ENCODE data around the gene ADAP1.
"Not testable (repeated sequence)": the region's sequence is repeated elsewhere in the genome, so short reads cannot be mapped to it uniquely, and the experiment has no call there.

ADAP1 gene

GRCh38 chr7:927031-927671 lies 27.3 kb downstream of the ADAP1 start:
- H3K36me3 ChIP-seq (ENCODE audit: control insufficient read depth in 4 of 4, insufficient read depth in 4 of 4, low read length in 3 of 4), result no peaks in the 10 kb centered on the region
- WGBS (ENCODE audit: insufficient coverage), result 87% methylated on average over 21 of the region's 21 CpGs
- DNase-seq, result no peak
- no peaks in the 10 kb centered on the region for H3K9me3 ChIP-seq (ENCODE audit: control extremely low read depth in 1 of 5, control insufficient read depth in 4 of 5, insufficient read depth in 2 of 5, low read depth in 1 of 5, low read length in 4 of 5)
- no peak overlapping the region for H3K27ac ChIP-seq (ENCODE audit: insufficient read depth in 1 of 2, low read depth in 1 of 2, low read length in 2 of 2, poor library complexity in 1 of 2, severe bottlenecking in 2 of 2)
- CTCF ChIA-PET, result interaction anchor here (1.2 to 4.3 kb wide), 2 partner anchors 14 to 18 kb away, joined by 6 to 29 read pairs; no protein-coding TSS in a partner anchor
- POLR2A ChIA-PET, result no interaction called here
- H3K4me1 ChIP-seq (ENCODE audit: control extremely low read depth in 1 of 4, control insufficient read depth in 4 of 4, insufficient read depth in 4 of 4, low read length in 3 of 4), result peaks cover 0 to 66% (median 48%) of the 10 kb centered on the region in 4 experiments
- H3K4me3 ChIP-seq (ENCODE audit: control insufficient read depth in 1 of 7, extremely low read depth in 1 of 7, insufficient read depth in 4 of 7, low read depth in 2 of 7, low read length in 6 of 7), result no peak overlapping the region
- H3K27me3 ChIP-seq (replicated peaks in 2 of 5; ENCODE audit: control insufficient read depth in 4 of 5, insufficient read depth in 5 of 5, low read length in 4 of 5), result no peaks in the 10 kb centered on the region

DNA sequence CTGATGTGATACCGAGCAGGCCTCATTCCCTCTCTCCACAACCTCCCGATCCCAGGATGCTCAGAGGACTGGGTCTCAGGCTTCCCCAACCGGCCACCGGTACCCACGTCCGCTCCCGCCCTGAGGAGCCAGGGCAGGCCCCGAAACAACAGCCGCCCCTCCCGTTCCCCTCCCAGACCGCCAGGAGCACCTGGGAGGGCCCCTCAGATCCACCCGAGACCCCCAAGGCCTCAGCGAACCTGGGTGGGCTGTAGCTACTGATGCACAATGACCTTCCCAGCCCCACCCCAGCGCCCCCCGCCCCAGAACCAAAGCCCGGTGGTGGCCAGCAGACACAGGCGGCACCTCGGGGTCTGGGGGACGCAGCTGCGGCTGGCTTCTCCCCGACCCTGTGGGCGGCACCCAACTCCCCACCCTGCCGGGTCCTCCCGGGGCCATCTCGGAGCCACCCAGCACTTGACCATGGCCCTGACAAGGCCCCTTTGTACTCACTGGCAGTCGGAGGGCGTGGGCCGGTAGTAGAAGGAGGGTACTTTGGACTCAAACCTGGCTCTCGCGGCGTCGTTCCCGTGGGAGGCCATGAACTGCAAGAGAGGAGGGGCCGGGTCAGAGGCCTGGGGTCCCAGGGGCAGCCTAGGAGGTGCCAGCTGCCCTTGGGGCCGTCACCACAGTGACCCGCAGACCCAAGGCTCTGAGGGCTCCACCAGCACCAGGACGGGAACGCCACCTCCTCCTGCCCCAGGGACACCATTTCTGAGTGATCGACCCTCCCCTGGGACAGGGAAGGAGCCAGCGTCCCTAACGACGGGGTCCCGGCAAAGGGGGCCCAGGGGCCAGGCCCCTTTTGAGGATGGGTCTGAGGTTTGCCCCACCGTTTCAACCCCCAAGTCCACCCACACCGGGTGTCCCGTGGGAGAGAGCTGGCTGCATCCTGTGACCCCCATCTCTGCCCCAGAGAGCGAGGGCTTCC lies 28.1 kb downstream of the ADAP1 start:
- DNase-seq, result no peak
- Histone ChIP-seq H3K27me3 (replicated peaks in 2 of 5; ENCODE audit: control insufficient read depth in 4 of 5, insufficient read depth in 5 of 5, low read length in 4 of 5) (no peaks in the 10 kb centered on the region), H3K36me3 (ENCODE audit: control insufficient read depth in 4 of 4, insufficient read depth in 4 of 4, low read length in 3 of 4) (no peaks in the 10 kb centered on the region), H3K9me3 (ENCODE audit: control extremely low read depth in 1 of 5, control insufficient read depth in 4 of 5, insufficient read depth in 2 of 5, low read depth in 1 of 5, low read length in 4 of 5) (no peaks in the 10 kb centered on the region), H3K4me1 (ENCODE audit: control extremely low read depth in 1 of 4, control insufficient read depth in 4 of 4, insufficient read depth in 4 of 4, low read length in 3 of 4) (peaks cover 0 to 74% (median 56%) of the 10 kb centered on the region in 4 experiments), H3K4me3 (ENCODE audit: control insufficient read depth in 1 of 7, extremely low read depth in 1 of 7, insufficient read depth in 4 of 7, low read depth in 2 of 7, low read length in 6 of 7) (no peak overlapping the region), H3K27ac (ENCODE audit: insufficient read depth in 1 of 2, low read depth in 1 of 2, low read length in 2 of 2, poor library complexity in 1 of 2, severe bottlenecking in 2 of 2) (no peak overlapping the region)
- CTCF ChIA-PET, result interaction anchor here (1.2 to 4.3 kb wide), 2 partner anchors 17 to 18 kb away, joined by 4 to 29 read pairs; no protein-coding TSS in a partner anchor
- WGBS (ENCODE audit: insufficient coverage), result 93% methylated on average over 37 of the region's 47 CpGs
- POLR2A ChIA-PET, result no interaction called here

DNA sequence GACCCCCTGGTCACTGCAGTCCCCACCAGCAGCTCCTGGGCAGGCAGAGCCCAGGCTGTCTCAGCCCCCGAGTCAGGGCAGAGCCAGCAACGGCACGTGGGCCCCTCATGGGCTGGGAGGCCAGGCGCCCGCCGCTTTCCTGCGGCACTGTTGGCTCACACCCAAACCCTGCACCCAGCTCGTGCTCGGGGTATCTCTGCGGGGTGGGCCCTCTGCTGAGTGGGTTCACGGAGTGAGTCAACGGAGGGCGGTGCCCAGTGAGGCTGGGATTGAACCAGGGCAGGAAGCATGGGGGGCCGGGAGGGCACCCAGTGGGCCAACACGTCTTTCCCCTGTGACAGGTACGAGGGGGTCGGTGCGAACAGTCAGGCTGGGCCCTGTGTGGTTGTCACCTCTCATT lies 28.9 kb downstream of the ADAP1 start:
- DNase-seq, result peak in 2 of 3 donors; percentile 81 to 87
- CTCF ChIA-PET, result interaction anchor here (1.2 kb wide), 1 partner anchor 18 kb away, joined by 4 read pairs; no protein-coding TSS in a partner anchor
- H3K4me1 ChIP-seq (ENCODE audit: control extremely low read depth in 1 of 4, control insufficient read depth in 4 of 4, insufficient read depth in 4 of 4, low read length in 3 of 4), result peaks cover 0 to 82% (median 63%) of the 10 kb centered on the region in 4 experiments

GRCh38 chr7:924541-925231 lies 29.8 kb downstream of the ADAP1 start:
- Histone ChIP-seq H3K4me1 (ENCODE audit: control extremely low read depth in 1 of 4, control insufficient read depth in 4 of 4, insufficient read depth in 4 of 4, low read length in 3 of 4) (peaks cover 0 to 82% (median 65%) of the 10 kb centered on the region in 4 experiments), H3K36me3 (ENCODE audit: control insufficient read depth in 4 of 4, insufficient read depth in 4 of 4, low read length in 3 of 4) (no peaks in the 10 kb centered on the region), H3K4me3 (ENCODE audit: control insufficient read depth in 1 of 7, extremely low read depth in 1 of 7, insufficient read depth in 4 of 7, low read depth in 2 of 7, low read length in 6 of 7) (no peak overlapping the region), H3K9me3 (ENCODE audit: control extremely low read depth in 1 of 5, control insufficient read depth in 4 of 5, insufficient read depth in 2 of 5, low read depth in 1 of 5, low read length in 4 of 5) (no peaks in the 10 kb centered on the region), H3K27ac (ENCODE audit: insufficient read depth in 1 of 2, low read depth in 1 of 2, low read length in 2 of 2, poor library complexity in 1 of 2, severe bottlenecking in 2 of 2) (no peak overlapping the region), H3K27me3 (replicated peaks in 2 of 5; ENCODE audit: control insufficient read depth in 4 of 5, insufficient read depth in 5 of 5, low read length in 4 of 5) (no peaks in the 10 kb centered on the region)
- CTCF ChIA-PET, result interaction anchor here (1.2 kb wide), 1 partner anchor 17 kb away, joined by 4 read pairs; no protein-coding TSS in a partner anchor
- POLR2A ChIA-PET, result no interaction called here
- peak in 2 of 3 donors; percentile 70 to 79 for DNase-seq
- 71% methylated on average over 19 of the region's 24 CpGs for WGBS (ENCODE audit: insufficient coverage)

More for the DNA sequence above, 28.9 kb downstream of the ADAP1 start:
- Histone ChIP-seq H3K27ac (ENCODE audit: insufficient read depth in 1 of 2, low read depth in 1 of 2, low read length in 2 of 2, poor library complexity in 1 of 2, severe bottlenecking in 2 of 2) (no peak overlapping the region), H3K36me3 (ENCODE audit: control insufficient read depth in 4 of 4, insufficient read depth in 4 of 4, low read length in 3 of 4) (no peaks in the 10 kb centered on the region), H3K9me3 (ENCODE audit: control extremely low read depth in 1 of 5, control insufficient read depth in 4 of 5, insufficient read depth in 2 of 5, low read depth in 1 of 5, low read length in 4 of 5) (no peaks in the 10 kb centered on the region), H3K4me3 (ENCODE audit: control insufficient read depth in 1 of 7, extremely low read depth in 1 of 7, insufficient read depth in 4 of 7, low read depth in 2 of 7, low read length in 6 of 7) (no peak overlapping the region), H3K27me3 (replicated peaks in 2 of 5; ENCODE audit: control insufficient read depth in 4 of 5, insufficient read depth in 5 of 5, low read length in 4 of 5) (no peaks in the 10 kb centered on the region)
- POLR2A ChIA-PET, result no interaction called here
- WGBS (ENCODE audit: insufficient coverage), result 17% methylated on average over 7 of the region's 18 CpGs

GRCh38 chr7:924042-924441 lies 30.4 kb downstream of the ADAP1 start:
- H3K9me3 ChIP-seq (ENCODE audit: control extremely low read depth in 1 of 5, control insufficient read depth in 4 of 5, insufficient read depth in 2 of 5, low read depth in 1 of 5, low read length in 4 of 5); H3K36me3 ChIP-seq (ENCODE audit: control insufficient read depth in 4 of 4, insufficient read depth in 4 of 4, low read length in 3 of 4); H3K4me3 ChIP-seq (ENCODE audit: control insufficient read depth in 1 of 7, extremely low read depth in 1 of 7, insufficient read depth in 4 of 7, low read depth in 2 of 7, low read length in 6 of 7); H3K27ac ChIP-seq (ENCODE audit: insufficient read depth in 1 of 2, low read depth in 1 of 2, low read length in 2 of 2, poor library complexity in 1 of 2, severe bottlenecking in 2 of 2); H3K27me3 ChIP-seq (replicated peaks in 2 of 5; ENCODE audit: control insufficient read depth in 4 of 5, insufficient read depth in 5 of 5, low read length in 4 of 5); DNase-seq: not testable (repeated sequence)
- peaks cover 0 to 75% (median 61%) of the 10 kb centered on the region in 4 experiments for H3K4me1 ChIP-seq (ENCODE audit: control extremely low read depth in 1 of 4, control insufficient read depth in 4 of 4, insufficient read depth in 4 of 4, low read length in 3 of 4)
- POLR2A ChIA-PET, result interaction anchor here (1.3 kb wide), 1 partner anchor 14 kb away, joined by 3 read pairs; no protein-coding TSS in a partner anchor
- 100% methylated on average over 1 of the region's 25 CpGs for WGBS (ENCODE audit: insufficient coverage)
- CTCF ChIA-PET, result interaction anchor here (1.2 to 4.2 kb wide), 3 partner anchors 14 to 29 kb away, joined by 3 to 26 read pairs (median 7); no protein-coding TSS in a partner anchor

- ChIA-PET CTCF (interaction anchor here (1.2 to 4.2 kb wide), 3 partner anchors 13 to 30 kb away, joined by 3 to 26 read pairs (median 7); no protein-coding TSS in a partner anchor), POLR2A (interaction anchor here (1.0 to 1.3 kb wide), 3 partner anchors 13 to 31 kb away, joined by 3 read pairs; partner anchors contain the start of gene ADAP1)
- Histone ChIP-seq H3K9me3 (ENCODE audit: control extremely low read depth in 1 of 5, control insufficient read depth in 4 of 5, insufficient read depth in 2 of 5, low read depth in 1 of 5, low read length in 4 of 5) (no peaks in the 10 kb centered on the region), H3K27me3 (replicated peaks in 2 of 5; ENCODE audit: control insufficient read depth in 4 of 5, insufficient read depth in 5 of 5, low read length in 4 of 5) (no peaks in the 10 kb centered on the region), H3K27ac (ENCODE audit: insufficient read depth in 1 of 2, low read depth in 1 of 2, low read length in 2 of 2, poor library complexity in 1 of 2, severe bottlenecking in 2 of 2) (peak overlapping the region in 1 of 2 experiments; percentile 33), H3K4me3 (ENCODE audit: control insufficient read depth in 1 of 7, extremely low read depth in 1 of 7, insufficient read depth in 4 of 7, low read depth in 2 of 7, low read length in 6 of 7) (peak overlapping the region in 4 of 7 experiments; percentile 10 to 65 (median 44)), H3K36me3 (ENCODE audit: control insufficient read depth in 4 of 4, insufficient read depth in 4 of 4, low read length in 3 of 4) (no peaks in the 10 kb centered on the region), H3K4me1 (ENCODE audit: control extremely low read depth in 1 of 4, control insufficient read depth in 4 of 4, insufficient read depth in 4 of 4, low read length in 3 of 4) (peaks cover 0 to 69% (median 56%) of the 10 kb centered on the region in 4 experiments)
- DNase-seq, result peak; percentile 96 to 99 (median 98)
- 31% methylated on average over 36 of the region's 40 CpGs for WGBS (ENCODE audit: insufficient coverage)
Observed at GRCh38 chr7:923108-924041, 31.1 kb downstream of the ADAP1 start.

Data from common myeloid progenitor, CD34-positive (primary cell).